Kidney (tissue), 14 donors: Measurements from ENCODE around the gene FSD2. TPM values are rescaled to one million over a fixed set of nuclear protein-coding genes. Genes with fewer than 3 reads are reported as not detected.

Experiments used
- DNase-seq, 5 donors: peaks; one replicate each; pipeline ENCODE4 v3.0.0-alpha.2; 2013 to 2020
- FAIRE-seq: peaks from 2 replicates; lab custom pipeline; 2012; peaks lifted over from hg19 to GRCh38; lab: Jason Lieb, UNC
- H3K27ac ChIP-seq, 2 donors: one replicate each; pipeline ENCODE4 v1.7.0; 2013; ENCODE audit warnings: low read depth in 2 of 2, low read length in 2 of 2, inconsistent platforms in 1 of 2
- H3K27me3 ChIP-seq: one replicate; pipeline ENCODE4 v1.7.1; 2013; ENCODE audit warnings: low read length, inconsistent platforms; ENCODE audit not compliant: control insufficient read depth, insufficient read depth
- H3K36me3 ChIP-seq, 3 donors: one replicate each; pipeline versions ENCODE4 v1.7.0 to v1.7.1; 2013; ENCODE audit warnings: low read length in 3 of 3, control low read depth in 1 of 3, inconsistent platforms in 1 of 3; ENCODE audit not compliant: insufficient read depth in 3 of 3, control insufficient read depth in 2 of 3
- H3K4me1 ChIP-seq, 3 donors: one replicate each; pipeline versions ENCODE4 v1.7.0 to v1.7.1; 2013; ENCODE audit warnings: low read length in 3 of 3, inconsistent platforms in 1 of 3, low read depth in 1 of 3; ENCODE audit not compliant: control insufficient read depth in 2 of 3, insufficient read depth in 2 of 3
- H3K4me3 ChIP-seq, 3 donors: one replicate each; pipeline versions ENCODE4 v1.7.0 to v1.8.1; 2013; ENCODE audit warnings: low read length in 3 of 3, control low read depth in 1 of 3, inconsistent platforms in 1 of 3
- H3K9ac ChIP-seq, 3 donors: one replicate each; pipeline versions ENCODE4 v1.7.0 to v1.7.1; 2013; ENCODE audit warnings: low read length in 3 of 3, control low read depth in 1 of 3, inconsistent platforms in 1 of 3
- H3K9me3 ChIP-seq, 3 donors: one replicate each; pipeline versions ENCODE4 v1.7.0 to v1.7.1; 2013; ENCODE audit warnings: low read length in 3 of 3, control low read depth in 1 of 3, inconsistent platforms in 1 of 3; ENCODE audit not compliant: control insufficient read depth in 2 of 3, insufficient read depth in 1 of 3
- intact Hi-C: fragments of 100-400 bp; cut with DNase I; formaldehyde crosslinking; loops from one replicate; pipeline ENCODE4 v1.11.1; 2022
- polyA plus RNA-seq: library from polyadenylated mRNA; stranded (reverse); fragments of 350-450 nt; fragmentation: Illumina TruSeq; extraction: RNeasy Lipid Tissue Mini Kit (QIAGEN cat#74804); gene quantifications from one replicate; pipeline ENCODE4 v1.2.3, GENCODE V29; 2014; ENCODE audit warnings: low read depth, low replicate concordance; ENCODE audit not compliant: insufficient read depth
- total RNA-seq: library from RNA; stranded (reverse); fragmentation: NEBNext Ultra II Directional; extraction: Animal tissue kit (Norgen Biotek cat#: 25700); gene quantifications from one replicate; pipeline ENCODE4 v1.2.1, GENCODE V29; 2021
- TF ChIP-seq, protein P1 (sequence below): IDR thresholded peaks from 3 replicates; pipeline ENCODE4 v1.5.1; 2012; ENCODE audit warnings: mild to moderate bottlenecking, moderate library complexity, borderline replicate concordance; ENCODE audit not compliant: insufficient read depth; ENCODE audit errors: extremely low read depth
- donor health status: control.
- donor health status: control.
- donor health status: control.
- donor health status: control.
- donor health status: control.
- donor health status: DM: yes; HTN: yes; CAD: no.
- donor health status: Normal renal cell carcinoma (clear cell type).

Gene FSD2
- total and polyA plus RNA-seq, 2 donors from 2014 or later: not detected

- Histone ChIP-seq H3K9ac (no peak overlapping the region), H3K9me3 (no peaks in the 10 kb centered on the region), H3K4me3 (no peak overlapping the region), H3K27me3 (no peaks in the 10 kb centered on the region), H3K36me3 (no peaks in the 10 kb centered on the region), H3K27ac (no peak overlapping the region), H3K4me1 (no peaks in the 10 kb centered on the region)
- FAIRE-seq (no peak), DNase-seq (no peak)
- intact Hi-C loops: no loop called here
- TF ChIP-seq, protein P1, sequence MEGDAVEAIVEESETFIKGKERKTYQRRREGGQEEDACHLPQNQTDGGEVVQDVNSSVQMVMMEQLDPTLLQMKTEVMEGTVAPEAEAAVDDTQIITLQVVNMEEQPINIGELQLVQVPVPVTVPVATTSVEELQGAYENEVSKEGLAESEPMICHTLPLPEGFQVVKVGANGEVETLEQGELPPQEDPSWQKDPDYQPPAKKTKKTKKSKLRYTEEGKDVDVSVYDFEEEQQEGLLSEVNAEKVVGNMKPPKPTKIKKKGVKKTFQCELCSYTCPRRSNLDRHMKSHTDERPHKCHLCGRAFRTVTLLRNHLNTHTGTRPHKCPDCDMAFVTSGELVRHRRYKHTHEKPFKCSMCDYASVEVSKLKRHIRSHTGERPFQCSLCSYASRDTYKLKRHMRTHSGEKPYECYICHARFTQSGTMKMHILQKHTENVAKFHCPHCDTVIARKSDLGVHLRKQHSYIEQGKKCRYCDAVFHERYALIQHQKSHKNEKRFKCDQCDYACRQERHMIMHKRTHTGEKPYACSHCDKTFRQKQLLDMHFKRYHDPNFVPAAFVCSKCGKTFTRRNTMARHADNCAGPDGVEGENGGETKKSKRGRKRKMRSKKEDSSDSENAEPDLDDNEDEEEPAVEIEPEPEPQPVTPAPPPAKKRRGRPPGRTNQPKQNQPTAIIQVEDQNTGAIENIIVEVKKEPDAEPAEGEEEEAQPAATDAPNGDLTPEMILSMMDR: no peak
Observed at GRCh38 chr15:82774496-82774895, 31.4 kb downstream of the FSD2 start.

GRCh38 chr15:82771789-82772607 is 33.9 kb downstream of the FSD2 start:
- H3K4me3 ChIP-seq: no peak overlapping the region
- H3K9ac ChIP-seq: no peak overlapping the region
- H3K27me3 ChIP-seq: no peaks in the 10 kb centered on the region
- no peaks in the 10 kb centered on the region for H3K4me1 ChIP-seq
- DNase-seq (no peak), FAIRE-seq (no peak)
- TF ChIP-seq, protein P1: no peak
- no peaks in the 10 kb centered on the region for H3K9me3 ChIP-seq
- intact Hi-C loops: no loop called here
- H3K27ac ChIP-seq: no peak overlapping the region
- no peaks in the 10 kb centered on the region for H3K36me3 ChIP-seq

DNA sequence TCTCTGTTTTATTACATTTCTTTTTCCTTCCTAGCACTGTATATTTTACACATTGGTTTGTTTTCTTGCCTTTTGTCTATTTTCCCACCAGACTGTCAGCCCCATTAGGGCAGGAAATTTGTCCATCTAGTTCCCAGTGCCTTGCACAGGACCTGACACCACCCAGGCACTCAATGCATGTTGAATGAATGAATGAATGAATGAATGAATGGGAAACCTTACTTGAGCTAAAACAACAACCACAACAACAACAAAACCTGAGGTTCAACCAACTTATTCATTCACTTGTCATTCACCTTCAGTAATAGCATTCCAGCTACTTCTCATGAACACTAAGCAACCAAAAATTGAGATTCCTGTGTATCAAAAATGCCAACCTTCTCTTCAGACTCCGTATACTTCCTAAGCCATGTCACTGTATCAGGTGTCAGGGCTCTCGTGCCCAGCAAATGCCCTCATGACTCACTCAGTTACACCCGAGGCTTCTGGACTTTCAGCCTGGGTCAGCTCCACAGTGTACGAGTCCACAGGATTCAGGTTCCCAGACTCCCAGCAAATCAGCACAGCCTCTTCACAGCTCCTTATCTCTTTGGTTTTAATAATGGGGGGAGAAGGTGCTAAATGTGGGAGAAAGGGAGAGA is 37.3 kb downstream of the FSD2 start:
- DNase-seq (no peak), FAIRE-seq (no peak)
- Histone ChIP-seq H3K27ac (no peak overlapping the region), H3K27me3 (no peaks in the 10 kb centered on the region), H3K36me3 (no peaks in the 10 kb centered on the region), H3K9me3 (no peaks in the 10 kb centered on the region), H3K4me1 (no peaks in the 10 kb centered on the region), H3K4me3 (no peak overlapping the region), H3K9ac (no peak overlapping the region)
- TF ChIP-seq, protein P1: no peak
- intact Hi-C loops: no loop called here
